HG02938 (cell line): ENCODE results near the gene HSPB6.
"Not testable (repeated sequence)": the region's sequence is repeated elsewhere in the genome, so short reads cannot be mapped to it uniquely, and the experiment has no call there.

ENCODE experiments used
- ATAC-seq: cut with Tn5 transposase; IDR thresholded peaks from one replicate; pipeline ENCODE4 v1.9.1; 2021; ENCODE audit warnings: mild to moderate bottlenecking, moderate library complexity; ENCODE audit not compliant: unreplicated experiment

Gene HSPB6

DNA sequence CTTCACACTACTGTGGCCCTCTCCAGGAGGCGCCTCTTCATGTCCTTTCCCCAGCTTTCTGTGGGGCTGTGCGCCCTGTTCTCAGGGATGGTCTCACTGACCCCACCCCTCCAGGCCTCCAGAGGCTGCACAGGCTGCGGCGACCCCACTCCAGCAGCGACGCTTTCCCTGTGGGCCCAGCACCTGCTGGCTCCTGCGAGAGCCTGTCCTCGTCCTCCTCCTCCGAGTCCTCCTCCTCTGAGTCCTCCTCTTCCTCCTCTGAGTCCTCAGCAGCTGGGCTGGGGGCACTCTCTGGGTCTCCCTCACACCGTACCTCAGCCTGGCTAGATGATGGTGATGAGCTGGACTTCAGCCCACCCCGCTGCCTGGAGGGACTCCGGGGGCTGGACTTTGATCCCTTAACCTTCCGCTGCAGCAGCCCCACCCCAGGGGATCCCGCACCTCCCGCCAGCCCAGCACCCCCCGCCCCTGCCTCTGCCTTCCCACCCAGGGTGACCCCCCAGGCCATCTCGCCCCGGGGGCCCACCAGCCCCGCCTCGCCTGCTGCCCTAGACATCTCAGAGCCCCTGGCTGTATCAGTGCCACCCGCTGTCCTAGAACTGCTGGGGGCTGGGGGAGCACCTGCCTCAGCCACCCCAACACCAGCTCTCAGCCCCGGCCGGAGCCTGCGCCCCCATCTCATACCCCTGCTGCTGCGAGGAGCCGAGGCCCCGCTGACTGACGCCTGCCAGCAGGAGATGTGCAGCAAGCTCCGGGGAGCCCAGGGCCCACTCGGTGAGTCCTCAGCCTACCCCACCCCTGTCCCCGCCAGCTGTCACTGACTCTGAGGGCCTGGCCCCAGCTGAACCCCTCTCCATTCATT lies 29.7 kb upstream of the HSPB6 start:
- no peak for ATAC-seq

DNA sequence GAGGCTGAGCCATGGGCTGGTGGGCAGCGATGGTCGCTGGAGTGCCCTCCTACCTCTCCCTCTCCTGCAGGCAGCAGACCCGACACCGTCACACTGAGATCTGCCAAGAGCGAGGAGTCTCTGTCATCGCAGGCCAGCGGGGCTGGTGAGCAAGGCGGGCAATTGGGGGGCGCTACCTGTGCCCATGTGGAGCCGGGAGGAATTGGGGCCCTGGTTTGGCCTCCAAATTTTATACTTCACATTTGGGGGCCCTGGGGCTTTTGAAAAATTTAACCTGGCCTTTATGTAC lies 28.5 kb upstream of the HSPB6 start:
- ATAC-seq = no peak

DNA sequence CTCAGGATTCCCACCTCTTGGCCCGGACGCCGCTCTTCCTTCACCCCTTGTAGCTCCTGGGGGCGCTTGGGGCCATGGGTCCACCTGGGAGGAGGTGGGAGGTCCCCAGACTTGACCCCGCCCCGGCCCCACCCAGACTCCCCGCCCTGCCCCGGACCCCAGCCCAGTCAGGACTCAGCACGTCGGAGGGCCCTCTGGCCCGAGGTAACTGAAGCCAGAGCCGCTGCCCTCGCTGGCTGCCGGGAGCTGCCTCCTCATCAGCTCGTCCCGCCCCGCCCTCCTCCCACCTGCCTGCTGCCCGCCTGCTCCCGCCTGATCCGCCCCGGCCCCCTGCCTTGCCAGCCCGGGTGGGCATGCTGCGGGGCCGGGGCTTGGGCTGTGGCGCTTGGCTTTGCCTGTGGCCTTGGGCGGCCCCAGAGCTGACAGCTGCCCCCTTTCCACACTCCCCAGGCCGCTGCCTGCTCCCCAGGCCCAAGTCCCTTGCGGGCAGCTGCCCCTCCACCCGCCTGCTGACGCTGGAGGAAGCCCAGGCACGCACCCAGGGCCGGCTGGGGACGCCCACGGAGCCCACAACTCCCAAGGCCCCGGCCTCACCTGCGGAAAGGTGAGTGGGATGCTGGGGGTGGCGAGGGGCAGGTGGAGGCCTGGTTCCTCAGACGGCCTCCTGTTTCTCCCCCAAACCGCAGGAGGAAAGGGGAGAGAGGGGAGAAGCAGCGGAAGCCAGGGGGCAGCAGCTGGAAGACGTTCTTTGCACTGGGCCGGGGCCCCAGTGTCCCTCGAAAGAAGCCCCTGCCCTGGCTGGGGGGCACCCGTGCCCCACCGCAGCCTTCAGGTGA lies 27.9 kb upstream of the HSPB6 start:
- no peak for ATAC-seq

- no peak for ATAC-seq
Measured at GRCh38 chr19:35783469-35784434, 26.9 kb upstream of the HSPB6 start.

DNA sequence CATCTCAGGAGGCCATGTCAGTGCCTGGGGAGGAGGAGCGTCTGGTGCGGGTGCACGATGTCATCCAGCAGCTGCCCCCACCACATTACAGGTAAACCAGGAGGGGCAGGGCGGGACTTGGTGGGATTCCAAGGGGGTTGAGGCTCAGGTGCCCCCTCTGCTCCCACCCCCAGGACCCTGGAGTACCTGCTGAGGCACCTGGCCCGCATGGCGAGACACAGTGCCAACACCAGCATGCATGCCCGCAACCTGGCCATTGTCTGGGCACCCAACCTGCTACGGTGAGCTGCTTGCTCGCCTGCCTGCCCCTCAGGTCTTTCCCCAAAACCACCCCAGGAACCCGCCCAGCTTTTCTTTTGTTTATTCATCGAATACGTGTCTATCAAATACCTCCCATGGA lies 25.8 kb upstream of the HSPB6 start:
- ATAC-seq = no peak

DNA sequence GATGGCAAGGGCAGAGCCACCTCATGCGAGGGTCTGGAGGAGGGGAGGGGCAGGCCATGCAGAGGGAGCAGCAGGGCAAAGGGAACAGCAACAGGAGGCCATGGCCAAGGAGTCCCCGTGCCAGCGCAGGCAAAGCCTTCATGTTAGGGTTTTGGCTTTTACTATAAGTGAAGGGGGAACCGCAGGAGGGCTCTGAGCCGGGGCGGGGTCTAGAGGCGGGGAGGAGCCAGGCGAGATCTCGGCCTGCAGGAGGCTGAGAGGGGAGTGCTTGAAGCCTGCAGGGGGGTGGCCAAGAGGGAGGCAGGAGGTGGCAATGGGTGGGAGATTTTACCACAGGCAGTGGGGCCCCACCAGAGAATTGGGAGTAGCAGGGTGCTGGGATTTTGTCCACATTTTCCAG lies 24.8 kb upstream of the HSPB6 start:
- no peak for ATAC-seq

GRCh38 chr19:35780717-35781116 lies 23.9 kb upstream of the HSPB6 start:
- ATAC-seq = no peak

- ATAC-seq = no peak
Measured at GRCh38 chr19:35780058-35780457, 23.2 kb upstream of the HSPB6 start.

GRCh38 chr19:35779033-35779432 lies 22.2 kb upstream of the HSPB6 start:
- ATAC-seq = no peak

- ATAC-seq = no peak
Measured at GRCh38 chr19:35777961-35778360, 21.1 kb upstream of the HSPB6 start.

DNA sequence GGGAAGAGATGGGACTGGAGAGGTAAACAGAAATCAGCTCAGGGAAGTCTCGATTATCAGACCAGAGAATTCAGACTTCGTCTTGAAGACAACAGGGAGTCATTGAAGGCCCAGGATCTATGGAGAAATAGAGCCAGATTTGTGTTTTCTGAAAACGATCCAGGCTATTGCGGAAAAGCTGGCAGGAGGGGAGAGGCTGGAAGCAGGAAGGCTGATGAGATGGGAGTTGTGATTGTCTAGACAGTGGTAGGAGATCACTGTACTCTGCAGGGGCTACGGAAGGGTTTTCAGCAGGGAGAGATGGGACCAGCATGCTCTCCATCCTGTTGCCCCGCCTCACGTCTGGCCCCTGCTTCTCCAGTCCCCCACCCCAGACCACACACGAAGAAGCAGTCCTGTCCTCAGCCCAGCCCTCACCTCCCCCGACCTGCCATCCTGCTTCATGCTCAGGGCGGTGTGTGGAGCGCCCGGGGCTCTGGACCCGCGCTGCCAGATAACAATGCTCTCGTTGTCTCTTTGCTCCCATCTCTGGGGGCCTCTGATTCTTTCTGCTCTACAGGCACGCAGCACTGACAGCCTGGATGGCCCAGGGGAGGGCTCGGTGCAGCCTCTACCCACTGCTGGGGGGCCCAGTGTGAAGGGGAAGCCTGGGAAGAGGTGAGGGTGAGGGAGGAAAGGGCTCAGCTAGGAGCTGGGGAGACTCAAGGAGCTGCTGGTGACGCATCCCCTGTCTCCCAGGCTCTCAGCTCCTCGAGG lies 20.4 kb upstream of the HSPB6 start:
- no peak for ATAC-seq

DNA sequence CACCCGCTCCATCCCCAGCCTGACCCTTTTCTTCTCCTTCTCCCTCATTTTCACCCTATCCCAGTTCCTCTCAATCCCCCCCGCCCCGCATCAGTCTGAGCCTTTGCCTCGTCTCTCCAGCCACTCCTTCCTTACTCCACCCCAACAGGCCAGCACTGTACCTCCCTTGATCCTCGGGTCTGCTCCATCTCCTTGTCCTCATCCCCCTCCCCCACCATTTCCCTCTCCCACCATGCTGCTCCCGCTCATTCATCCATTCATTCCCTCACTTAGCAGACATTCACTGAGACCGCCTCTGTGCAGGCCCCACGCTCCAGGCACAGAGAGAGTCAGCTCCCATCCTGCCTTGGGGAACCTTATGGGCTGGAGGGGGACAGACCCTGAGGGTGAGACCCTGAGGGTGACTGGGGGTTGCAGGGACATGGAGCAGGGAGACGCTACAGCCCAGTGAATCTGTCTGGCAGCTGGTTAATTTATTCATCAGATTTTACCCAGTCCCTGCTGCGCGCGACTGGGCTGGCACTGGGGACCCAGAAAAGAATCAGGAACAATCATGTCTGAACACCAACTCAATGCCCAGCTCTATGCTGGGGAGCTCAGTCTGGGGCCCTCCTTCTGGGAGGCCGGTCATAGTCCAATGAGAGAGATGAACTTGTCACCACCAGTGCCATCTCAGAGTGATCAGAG lies 19.4 kb upstream of the HSPB6 start:
- no peak for ATAC-seq

- peak; percentile 90 for ATAC-seq
Measured at GRCh38 chr19:35775298-35776101, 18.7 kb upstream of the HSPB6 start, which contains the start of gene ARHGAP33. Gene ARHGAP33 (plus strand): TSS chr19:35775564. CDS start chr19:35775659, 95 bp downstream.

- ATAC-seq = no peak
Measured at GRCh38 chr19:35775046-35775297, 18.1 kb upstream of the HSPB6 start.

DNA sequence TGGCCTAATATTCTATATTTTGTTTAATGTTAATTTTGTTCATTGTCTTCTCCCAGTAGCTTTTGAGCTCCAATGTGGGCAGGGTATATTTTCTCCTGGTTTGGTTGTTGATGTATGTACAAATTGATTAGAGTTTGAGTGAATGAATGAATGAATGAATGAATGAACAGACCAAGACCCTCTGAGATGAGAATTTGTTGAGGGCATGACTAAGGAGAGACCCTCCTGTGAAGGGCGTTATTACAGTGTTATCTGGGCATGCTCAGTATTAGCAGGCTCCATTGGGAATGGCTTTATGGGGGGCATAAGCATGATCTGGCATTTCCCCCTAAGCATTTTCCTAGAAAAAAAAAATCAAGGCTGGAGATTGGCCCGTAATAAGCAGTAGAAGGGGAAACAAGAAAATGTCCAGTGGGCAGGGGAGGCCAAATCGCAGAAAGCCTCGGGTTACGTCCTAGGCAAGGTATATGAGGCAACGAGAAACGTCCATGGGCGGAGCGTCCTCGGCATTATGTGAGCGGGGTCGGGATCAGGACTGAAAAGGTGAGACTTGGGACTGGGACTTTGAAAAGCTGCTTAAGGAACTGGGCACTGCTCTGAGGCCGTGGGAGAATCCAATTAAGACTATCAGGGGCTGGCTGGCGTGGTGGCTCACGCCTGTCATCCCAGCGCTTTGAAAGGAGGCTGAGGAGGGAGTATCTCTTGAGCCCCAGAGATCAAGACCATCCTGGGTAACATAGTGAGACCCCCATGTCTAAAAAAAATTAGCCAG lies 17.6 kb upstream of the HSPB6 start:
- ATAC-seq = no peak

DNA sequence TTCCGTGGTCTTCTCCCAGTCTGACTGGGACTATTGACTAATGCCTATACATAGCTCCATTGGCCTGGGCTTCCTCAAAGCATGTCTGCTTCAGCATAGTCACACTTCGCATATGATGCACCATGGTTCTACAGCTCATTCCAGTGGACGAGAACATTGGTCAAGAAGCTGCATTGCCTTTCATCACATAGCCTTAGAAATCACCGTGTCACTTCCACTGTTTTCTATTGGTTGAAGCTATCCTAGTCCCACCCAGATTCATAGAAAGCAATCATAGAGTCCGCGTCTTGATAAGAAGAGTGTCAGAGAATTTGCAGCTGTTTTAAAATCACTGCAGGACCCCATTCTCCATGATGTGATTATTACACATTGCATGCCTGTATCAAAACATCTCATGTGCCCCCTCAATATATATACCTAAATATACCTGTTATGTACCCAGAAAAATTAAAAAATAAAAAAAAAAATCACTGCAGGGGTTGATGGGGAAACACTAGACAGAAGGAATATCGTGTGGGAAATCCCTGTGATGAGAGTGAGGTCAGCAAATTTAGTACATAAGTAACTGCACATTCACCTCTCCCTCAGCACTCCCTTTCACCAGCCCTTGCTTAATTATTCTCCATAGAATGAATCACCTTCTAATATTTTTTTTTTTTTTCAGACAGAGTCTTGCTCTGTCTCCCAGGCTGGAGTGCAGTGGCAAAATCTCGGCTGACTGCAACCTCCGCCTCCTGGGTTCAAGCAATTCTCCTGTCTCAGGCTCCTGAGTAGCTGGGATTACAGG lies 16.4 kb upstream of the HSPB6 start:
- no peak for ATAC-seq

DNA sequence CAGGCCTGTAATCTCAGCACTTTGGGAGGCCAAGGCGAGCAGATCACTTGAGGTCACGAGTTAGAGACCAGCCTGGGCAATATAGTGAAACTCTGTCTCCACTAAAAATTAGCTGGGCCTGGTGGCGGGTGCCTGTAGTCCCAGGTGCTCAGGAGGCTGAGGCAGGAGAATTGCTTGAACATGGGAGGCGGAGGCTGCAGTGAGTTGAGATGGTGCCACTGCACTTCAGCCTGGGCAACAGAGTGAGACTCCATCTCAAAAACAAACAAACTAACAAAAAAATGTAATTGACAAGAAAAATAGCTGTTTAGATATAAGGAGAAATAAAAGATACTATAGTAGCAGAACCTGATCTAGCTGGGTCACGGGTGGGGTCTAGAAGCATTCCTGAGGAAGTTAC lies 15.5 kb upstream of the HSPB6 start:
- not testable (repeated sequence) for ATAC-seq

GRCh38 chr19:35768082-35768421 lies 11.2 kb upstream of the HSPB6 start:
- ATAC-seq = no peak
